H1 (cell line): ENCODE measurements around the gene CPO. TPM values are rescaled to one million over a fixed set of nuclear protein-coding genes. Genes with fewer than 3 reads are reported as not detected.

ENCODE experiments used
- CBX8 ChIP-seq: fragments of 300-800, 300-1000 bp; sonication (generic); IDR thresholded peaks from 2 replicates; pipeline ENCODE4 v1.7.1; 2016; ENCODE audit warnings: low read depth, low read length, borderline replicate concordance
- CHD2 ChIP-seq: IDR thresholded peaks from 2 replicates; pipeline ENCODE4 v1.6.1; 2012; ENCODE audit warnings: low read length, improper control_type of control experiment
- CHD7 ChIP-seq: fragments of 300-600 bp; sonication (generic); IDR thresholded peaks from 2 replicates; pipeline ENCODE4 v1.7.1; 2012; ENCODE audit warnings: low read length, moderate library complexity, mild to moderate bottlenecking, inconsistent platforms; ENCODE audit not compliant: insufficient replicate concordance
- GABPA ChIP-seq: IDR thresholded peaks from 2 replicates; pipeline ENCODE4 v1.6.1; 2011; ENCODE audit warnings: mild to moderate bottlenecking, low read length, moderate library complexity, borderline replicate concordance; ENCODE audit not compliant: insufficient read depth
- JUN ChIP-seq: IDR thresholded peaks from 2 replicates; pipeline ENCODE4 v1.6.1; 2011; ENCODE audit warnings: low read depth, mild to moderate bottlenecking, improper control_type of control experiment, low read length
- JUND ChIP-seq: IDR thresholded peaks from 2 replicates; pipeline ENCODE4 v1.6.1; 2011; ENCODE audit warnings: mild to moderate bottlenecking, improper control_type of control experiment, low read length
- NRF1 ChIP-seq: IDR thresholded peaks from 2 replicates; pipeline ENCODE4 v1.6.1; 2011; ENCODE audit warnings: mild to moderate bottlenecking, low read depth, low read length, improper control_type of control experiment
- SP1 ChIP-seq: IDR thresholded peaks from 2 replicates; pipeline ENCODE4 v1.6.1; 2011; ENCODE audit warnings: low read depth, low read length
- SRF ChIP-seq: IDR thresholded peaks from 2 replicates; pipeline ENCODE4 v1.6.1; 2011; ENCODE audit warnings: mild to moderate bottlenecking, low read depth, low read length, moderate library complexity
- TAF7 ChIP-seq: optimal IDR thresholded peaks from 2 replicates; pipeline ENCODE3; 2011; ENCODE audit warnings: low read depth, mild to moderate bottlenecking, inconsistent platforms, low read length, moderate library complexity, borderline replicate concordance
- TEAD4 ChIP-seq: IDR thresholded peaks from 2 replicates; pipeline ENCODE4 v1.6.1; 2012; ENCODE audit warnings: low read depth, low read length, inconsistent platforms, mixed read lengths
- polyA plus RNA-seq, 7 experiments: library from polyadenylated mRNA; depleted of rRNA in 3 of 7; stranded (reverse) in 5 of 7; unstranded in 2 of 7; fragments of >200 nt in 5 of 7; fragments of 200-250 nt in 2 of 7; gene quantifications; 1 replicate in 5 of 7; 2 replicates in 1 of 7; 4 replicates in 1 of 7; pipeline versions ENCODE4 v1.2.1 to v1.2.3, GENCODE V29; 2011 to 2013; ENCODE audit warnings: missing spikeins in 2 of 7, mixed read lengths in 2 of 7
- total RNA-seq: library from RNA; stranded (reverse); fragmentation: NEBNext Ultra II Directional; extraction: Animal tissue kit (Norgen Biotek cat#: 25700); gene quantifications from 2 replicates; pipeline ENCODE4 v1.2.1, GENCODE V29; 2021

Gene CPO
- total and polyA plus RNA-seq, 2 of the 8 experiments (the other 6 are each of a cell fraction or from before 2014, with no cell fraction given) = 1.3 TPM

GRCh38 chr2:207008105-207008990, 69.0 kb downstream of the CPO start (continued):
- TF ChIP-seq GABPA (no peak), SRF (no peak), TEAD4 (peak; percentile 99), SP1 (peak; percentile 80), JUN (no peak), TAF7 (no peak), CBX8 (no peak), CHD7 (no peak), CHD2 (no peak), JUND (peak; percentile 66), NRF1 (no peak)
